HG03095 (cell line): ENCODE data around the gene ZBTB22.
"Not testable (repeated sequence)": the region's sequence is repeated elsewhere in the genome, so short reads cannot be mapped to it uniquely, and the experiment has no call there.

Experiments used
- ATAC-seq: cut with Tn5 transposase; IDR thresholded peaks from one replicate; pipeline ENCODE4 v1.9.1; 2021; ENCODE audit warnings: moderate library complexity; ENCODE audit not compliant: unreplicated experiment

Gene ZBTB22

GRCh38 chr6:33285214-33285613 is 32.3 kb downstream of the ZBTB22 start:
- not testable (repeated sequence) for ATAC-seq

GRCh38 chr6:33280539-33280938 is 37.0 kb downstream of the ZBTB22 start:
- ATAC-seq: no peak

- no peak for ATAC-seq
Measured at GRCh38 chr6:33279971-33280511, 37.5 kb downstream of the ZBTB22 start.

GRCh38 chr6:33279257-33279695 is 38.3 kb downstream of the ZBTB22 start:
- no peak for ATAC-seq

- ATAC-seq: no peak
Measured at GRCh38 chr6:33278810-33279209, 38.7 kb downstream of the ZBTB22 start.

- ATAC-seq: no peak
Measured at GRCh38 chr6:33278392-33278741, 39.2 kb downstream of the ZBTB22 start.

GRCh38 chr6:33277663-33278391 is 39.7 kb downstream of the ZBTB22 start:
- peak; percentile 17 for ATAC-seq

- peak; percentile 49 for ATAC-seq
Measured at GRCh38 chr6:33276864-33277662, 40.5 kb downstream of the ZBTB22 start, which contains the start of gene B3GALT4. Gene B3GALT4 (plus strand): TSS chr6:33277123. CDS start chr6:33277420, 297 bp downstream.

- no peak for ATAC-seq
Measured at GRCh38 chr6:33276581-33276863, 41.0 kb downstream of the ZBTB22 start.

- ATAC-seq: not testable (repeated sequence)
Measured at GRCh38 chr6:33275795-33276580, 41.6 kb downstream of the ZBTB22 start.

- ATAC-seq: no peak
Measured at GRCh38 chr6:33273924-33274902, 43.3 kb downstream of the ZBTB22 start.

GRCh38 chr6:33273129-33273923 is 44.2 kb downstream of the ZBTB22 start:
- ATAC-seq: no peak

GRCh38 chr6:33272275-33273128 is 45.0 kb downstream of the ZBTB22 start:
- ATAC-seq: no peak

- peak; percentile 76 for ATAC-seq
Measured at GRCh38 chr6:33271468-33272274, 45.9 kb downstream of the ZBTB22 start, which contains the start of the genes RPS18 and VPS52. Gene RPS18 (plus strand): TSS chr6:33272075. CDS start chr6:33272120, 45 bp downstream. Gene VPS52 (minus strand): TSS chr6:33271876. CDS start chr6:33271675, 201 bp downstream.

GRCh38 chr6:33271117-33271467 is 46.5 kb downstream of the ZBTB22 start:
- ATAC-seq: peak; percentile 4
